Chondrocyte (in vitro differentiated cells): ENCODE data around the gene GABRR2. TPM values are rescaled to one million over a fixed set of nuclear protein-coding genes. Genes with fewer than 3 reads are reported as not detected.

Experiments used
- DNase-seq: peaks from one replicate; pipeline ENCODE4 v3.0.0; 2021; ENCODE audit warnings: mixed read lengths, low spot score
- H3K27ac Mint-ChIP-seq: one replicate; pipeline ENCODE4 v1.8.0; 2021; ENCODE audit warnings: mild to moderate bottlenecking, moderate library complexity, mixed read lengths; ENCODE audit not compliant: unreplicated experiment
- H3K27me3 Mint-ChIP-seq: 2 replicates; pipeline ENCODE4 v1.8.0; 2021; ENCODE audit warnings: low read depth, mixed read lengths
- H3K36me3 Mint-ChIP-seq: 2 replicates; pipeline ENCODE4 v1.8.0; 2021; ENCODE audit warnings: low read depth, mixed read lengths
- H3K4me1 Mint-ChIP-seq: 2 replicates; pipeline ENCODE4 v1.8.0; 2021; ENCODE audit warnings: low read depth, mild to moderate bottlenecking, mixed read lengths
- H3K4me3 Mint-ChIP-seq: one replicate; pipeline ENCODE4 v1.8.0; 2021; ENCODE audit warnings: mild to moderate bottlenecking, moderate library complexity, mixed read lengths; ENCODE audit not compliant: unreplicated experiment
- H3K9me3 Mint-ChIP-seq: 2 replicates; pipeline ENCODE4 v1.8.0; 2021; ENCODE audit warnings: low read depth, mixed read lengths
- CTCF ChIP-seq: fragments of 200-600 bp; sonication (generic); IDR thresholded peaks from 2 replicates; pipeline ENCODE4 v1.5.0; 2021; ENCODE audit warnings: antibody characterized with exemption, mild to moderate bottlenecking, moderate library complexity
- total RNA-seq: library from RNA; stranded (reverse); gene quantifications from 3 replicates; pipeline ENCODE4 v1.2.1, GENCODE V29; 2021

The GABRR2 gene
- total RNA-seq, 1 donor from 2014 or later: 0.57 TPM

- Mint-ChIP-seq H3K27ac (peak overlapping the region; percentile 5), H3K36me3 (peaks cover 3% of the 10 kb centered on the region), H3K9me3 (no peaks in the 10 kb centered on the region), H3K4me3 (no peak overlapping the region), H3K4me1 (peaks cover 62% of the 10 kb centered on the region), H3K27me3 (no peaks in the 10 kb centered on the region)
- no peak for DNase-seq
- TF ChIP-seq CTCF: no peak
Observed at GRCh38 chr6:89346433-89346832, 31.3 kb upstream of the GABRR2 start.

GRCh38 chr6:89339565-89339964 lies 24.5 kb upstream of the GABRR2 start:
- DNase-seq: no peak
- Mint-ChIP-seq H3K4me1 (peaks cover 8% of the 10 kb centered on the region), H3K36me3 (peaks cover 28% of the 10 kb centered on the region), H3K4me3 (no peak overlapping the region), H3K27me3 (no peaks in the 10 kb centered on the region), H3K27ac (no peak overlapping the region), H3K9me3 (no peaks in the 10 kb centered on the region)
- no peak for TF ChIP-seq CTCF

GRCh38 chr6:89335164-89335563 lies 20.1 kb upstream of the GABRR2 start:
- no peaks in the 10 kb centered on the region for H3K27me3 Mint-ChIP-seq
- H3K4me3 Mint-ChIP-seq: no peak overlapping the region
- no peak overlapping the region for H3K27ac Mint-ChIP-seq
- TF ChIP-seq CTCF: no peak
- no peak for DNase-seq
- no peaks in the 10 kb centered on the region for H3K9me3 Mint-ChIP-seq
- peaks cover 32% of the 10 kb centered on the region for H3K36me3 Mint-ChIP-seq
- H3K4me1 Mint-ChIP-seq: peaks cover 2% of the 10 kb centered on the region

GRCh38 chr6:89330910-89331309 lies 15.8 kb upstream of the GABRR2 start:
- Mint-ChIP-seq H3K27ac (no peak overlapping the region), H3K36me3 (peaks cover 36% of the 10 kb centered on the region), H3K4me3 (no peak overlapping the region), H3K27me3 (no peaks in the 10 kb centered on the region), H3K9me3 (no peaks in the 10 kb centered on the region), H3K4me1 (no peaks in the 10 kb centered on the region)
- no peak for DNase-seq
- no peak for TF ChIP-seq CTCF

- DNase-seq: no peak
- no peak overlapping the region for H3K4me3 Mint-ChIP-seq
- peaks cover 36% of the 10 kb centered on the region for H3K36me3 Mint-ChIP-seq
- no peaks in the 10 kb centered on the region for H3K4me1 Mint-ChIP-seq
- no peaks in the 10 kb centered on the region for H3K9me3 Mint-ChIP-seq
- no peak overlapping the region for H3K27ac Mint-ChIP-seq
- no peaks in the 10 kb centered on the region for H3K27me3 Mint-ChIP-seq
- TF ChIP-seq CTCF: no peak
Observed at GRCh38 chr6:89328976-89329375, 13.9 kb upstream of the GABRR2 start.
